Spleen (tissue), 7 donors: ENCODE measurements around the gene IL24.

Source experiments
- CTCF ChIP-seq, 11 experiments: fragments of 200-600 bp in 7 of 11; fragments of 450-650 bp in 4 of 11; sonication (generic) in 4 of 11; IDR thresholded peaks in 8 of 11; conservative IDR thresholded peaks in 3 of 11; 1 replicate in 7 of 11; 2 replicates in 4 of 11; pipeline versions ENCODE4 v1.4.0 to v1.8.0; 2016 to 2021; ENCODE audit warnings: antibody characterized with exemption in 11 of 11, inconsistent platforms in 4 of 11, mild to moderate bottlenecking in 1 of 11
- POLR2A ChIP-seq, 3 donors: fragments of 450-650 bp; IDR thresholded peaks; one replicate each; pipeline ENCODE4 v1.5.1; 2017; ENCODE audit warnings: antibody characterized with exemption in 3 of 3, mild to moderate bottlenecking in 1 of 3
- POLR2AphosphoS5 ChIP-seq, 3 donors: sonication (generic); formaldehyde crosslinking; IDR thresholded peaks; one replicate each; pipeline ENCODE4 v1.5.1; 2017; ENCODE audit warnings: antibody characterized with exemption in 3 of 3
- donor health status: DM: no; HTN: no; CAD: no; lungs with moderate emphysema.
- donor health status: DM: no; HTN: no; CAD: no.
- donor health status: DM: no; HTN: no; CAD: no.

- TF ChIP-seq CTCF (IDR thresholded peaks at IDR 0.05 in 8 of 11, conservative IDR thresholded peaks at IDR 0.05 in 3 of 11): peak; percentile 46 to 89 (median 83)
- no peak for TF ChIP-seq POLR2A (IDR thresholded peaks at IDR 0.05)
- peak in 1 of 3 donors; percentile 56 for TF ChIP-seq POLR2AphosphoS5 (IDR thresholded peaks at IDR 0.05)
These were observed 32.1 kb upstream of the IL24 start, which contains the start of gene IL20 for GRCh38 chr1:206864939-206865671.
